GM19351 (cell line): ENCODE results near the gene CDH5.
"Not testable (repeated sequence)": the region's sequence is repeated elsewhere in the genome, so short reads cannot be mapped to it uniquely, and the experiment has no call there.

Source experiments
- ATAC-seq: cut with Tn5 transposase; IDR thresholded peaks from one replicate; pipeline ENCODE4 v1.9.1; 2021; ENCODE audit warnings: mild to moderate bottlenecking, moderate library complexity; ENCODE audit not compliant: unreplicated experiment

The CDH5 gene, protein sequence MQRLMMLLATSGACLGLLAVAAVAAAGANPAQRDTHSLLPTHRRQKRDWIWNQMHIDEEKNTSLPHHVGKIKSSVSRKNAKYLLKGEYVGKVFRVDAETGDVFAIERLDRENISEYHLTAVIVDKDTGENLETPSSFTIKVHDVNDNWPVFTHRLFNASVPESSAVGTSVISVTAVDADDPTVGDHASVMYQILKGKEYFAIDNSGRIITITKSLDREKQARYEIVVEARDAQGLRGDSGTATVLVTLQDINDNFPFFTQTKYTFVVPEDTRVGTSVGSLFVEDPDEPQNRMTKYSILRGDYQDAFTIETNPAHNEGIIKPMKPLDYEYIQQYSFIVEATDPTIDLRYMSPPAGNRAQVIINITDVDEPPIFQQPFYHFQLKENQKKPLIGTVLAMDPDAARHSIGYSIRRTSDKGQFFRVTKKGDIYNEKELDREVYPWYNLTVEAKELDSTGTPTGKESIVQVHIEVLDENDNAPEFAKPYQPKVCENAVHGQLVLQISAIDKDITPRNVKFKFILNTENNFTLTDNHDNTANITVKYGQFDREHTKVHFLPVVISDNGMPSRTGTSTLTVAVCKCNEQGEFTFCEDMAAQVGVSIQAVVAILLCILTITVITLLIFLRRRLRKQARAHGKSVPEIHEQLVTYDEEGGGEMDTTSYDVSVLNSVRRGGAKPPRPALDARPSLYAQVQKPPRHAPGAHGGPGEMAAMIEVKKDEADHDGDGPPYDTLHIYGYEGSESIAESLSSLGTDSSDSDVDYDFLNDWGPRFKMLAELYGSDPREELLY

DNA sequence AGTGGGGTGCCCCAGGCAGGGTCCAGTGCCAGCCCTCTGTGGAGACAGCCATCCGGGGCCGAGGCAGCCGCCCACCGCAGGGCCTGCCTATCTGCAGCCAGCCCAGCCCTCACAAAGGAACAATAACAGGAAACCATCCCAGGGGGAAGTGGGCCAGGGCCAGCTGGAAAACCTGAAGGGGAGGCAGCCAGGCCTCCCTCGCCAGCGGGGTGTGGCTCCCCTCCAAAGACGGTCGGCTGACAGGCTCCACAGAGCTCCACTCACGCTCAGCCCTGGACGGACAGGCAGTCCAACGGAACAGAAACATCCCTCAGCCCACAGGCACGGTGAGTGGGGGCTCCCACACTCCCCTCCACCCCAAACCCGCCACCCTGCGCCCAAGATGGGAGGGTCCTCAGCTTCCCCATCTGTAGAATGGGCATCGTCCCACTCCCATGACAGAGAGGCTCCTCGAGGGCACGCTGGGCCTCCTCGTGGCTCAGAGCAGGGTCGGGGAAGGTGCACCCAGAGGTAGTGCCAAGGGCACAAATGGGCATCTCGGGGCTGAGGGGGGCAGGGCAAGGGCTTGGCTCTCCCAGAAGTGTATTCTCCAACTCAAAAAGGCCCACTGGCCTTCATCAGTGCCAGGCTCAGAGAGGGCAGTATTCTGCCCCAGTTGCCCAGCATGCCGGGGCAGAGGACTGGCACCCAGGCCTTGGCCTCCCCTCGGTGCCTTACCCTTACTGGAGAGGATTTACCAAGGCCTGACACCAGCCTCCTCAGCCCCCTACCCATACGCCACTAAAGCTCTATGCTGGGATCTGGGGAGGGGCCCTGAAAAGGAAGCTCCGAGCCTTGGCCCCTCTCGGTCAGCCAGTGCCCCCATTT is at the start of gene CDH5:
Gene CDH5, plus strand, starts transcription at position 259 of the 867 bp plus-strand sequence. CDS start 12,647 bp downstream, outside the sequence.
- no peak for ATAC-seq

DNA sequence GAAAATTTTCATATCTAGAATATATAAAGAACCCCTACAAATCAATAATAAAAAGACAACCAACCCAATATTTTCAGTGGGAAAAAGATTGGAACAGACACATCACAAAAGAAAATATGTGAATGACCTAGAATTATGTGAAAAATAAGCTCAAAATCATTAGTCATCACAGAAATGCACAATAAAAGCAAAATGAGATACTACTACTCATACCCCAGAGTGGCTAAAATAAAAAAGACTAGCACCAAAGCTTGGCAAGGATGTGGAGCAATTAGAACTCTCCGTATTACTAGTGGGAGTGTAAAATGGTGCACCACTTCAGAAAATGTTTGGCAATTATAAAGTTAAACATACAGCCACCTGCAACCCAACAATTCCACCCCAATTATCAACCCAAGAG is 48.0 kb upstream of the CDH5 start:
- ATAC-seq = no peak

DNA sequence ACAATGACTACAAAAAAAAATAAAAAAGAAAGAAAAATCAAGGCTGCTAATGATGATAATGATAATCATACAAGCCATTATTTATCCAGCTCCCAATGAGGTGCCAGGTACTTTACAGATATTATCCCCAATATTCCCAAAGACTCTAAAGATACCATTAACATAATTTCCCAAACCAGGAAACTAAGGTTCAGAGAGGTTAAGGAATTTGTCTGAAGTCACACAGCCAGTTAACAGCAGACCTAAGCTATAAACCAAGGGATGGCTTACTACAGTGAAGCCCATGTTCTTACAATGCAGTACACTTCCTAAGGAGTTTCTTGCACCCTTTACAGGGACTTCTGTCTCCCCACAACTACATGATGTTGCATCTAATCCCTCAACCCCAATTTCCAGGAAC is 45.7 kb upstream of the CDH5 start:
- no peak for ATAC-seq

DNA sequence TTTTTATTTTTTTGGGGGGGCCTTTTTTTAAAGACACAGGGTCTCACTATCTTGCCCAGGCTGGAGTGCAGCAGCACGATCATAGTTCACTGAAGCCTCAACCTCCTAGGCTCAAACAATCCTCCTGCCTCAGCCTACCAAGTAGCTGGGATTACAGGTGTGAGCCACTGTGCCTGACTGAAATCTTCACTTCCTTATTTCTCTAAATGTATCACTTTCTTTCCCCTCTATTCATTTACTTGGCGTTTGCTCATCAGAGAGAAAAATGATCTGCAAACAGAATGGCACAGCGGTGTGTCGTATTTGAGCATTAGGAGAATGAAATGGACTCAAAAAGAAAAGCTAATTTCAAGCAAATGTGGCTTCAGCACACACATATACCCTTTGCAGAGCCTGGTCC is 44.3 kb upstream of the CDH5 start:
- no peak for ATAC-seq

DNA sequence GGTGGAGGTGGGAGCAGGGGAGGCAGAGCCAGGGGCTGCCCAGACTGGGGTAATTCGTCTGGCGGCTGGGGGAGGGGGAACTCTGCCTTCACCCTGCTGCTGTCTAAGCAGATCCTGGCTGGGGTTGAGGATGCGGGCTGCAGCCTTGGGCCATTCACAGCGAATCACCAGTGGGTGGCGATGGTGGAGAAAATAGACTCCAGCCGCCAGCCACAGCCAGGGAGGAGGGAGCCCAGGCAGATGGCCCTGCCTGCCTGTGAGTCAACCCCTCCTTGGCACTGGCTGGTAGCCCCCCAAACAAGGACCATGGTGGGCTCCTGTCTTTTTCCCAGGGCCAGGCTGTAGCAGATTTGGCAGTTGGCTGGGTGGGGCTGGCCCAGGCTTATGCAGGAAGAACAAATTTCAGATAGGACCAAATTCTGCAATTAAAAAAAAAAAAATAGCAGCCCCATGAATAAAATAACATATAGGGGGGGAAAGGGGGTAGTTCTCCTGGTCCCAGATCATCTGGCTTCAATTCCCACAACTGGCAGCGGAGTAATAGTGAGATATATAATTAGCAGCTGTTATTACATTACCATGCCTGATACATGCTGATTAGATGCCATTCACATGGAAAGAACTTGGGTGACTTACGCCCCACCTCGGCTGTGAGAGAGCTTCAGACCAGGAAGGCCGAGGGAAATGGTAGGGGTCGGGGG is 41.5 kb upstream of the CDH5 start:
- ATAC-seq = no peak

DNA sequence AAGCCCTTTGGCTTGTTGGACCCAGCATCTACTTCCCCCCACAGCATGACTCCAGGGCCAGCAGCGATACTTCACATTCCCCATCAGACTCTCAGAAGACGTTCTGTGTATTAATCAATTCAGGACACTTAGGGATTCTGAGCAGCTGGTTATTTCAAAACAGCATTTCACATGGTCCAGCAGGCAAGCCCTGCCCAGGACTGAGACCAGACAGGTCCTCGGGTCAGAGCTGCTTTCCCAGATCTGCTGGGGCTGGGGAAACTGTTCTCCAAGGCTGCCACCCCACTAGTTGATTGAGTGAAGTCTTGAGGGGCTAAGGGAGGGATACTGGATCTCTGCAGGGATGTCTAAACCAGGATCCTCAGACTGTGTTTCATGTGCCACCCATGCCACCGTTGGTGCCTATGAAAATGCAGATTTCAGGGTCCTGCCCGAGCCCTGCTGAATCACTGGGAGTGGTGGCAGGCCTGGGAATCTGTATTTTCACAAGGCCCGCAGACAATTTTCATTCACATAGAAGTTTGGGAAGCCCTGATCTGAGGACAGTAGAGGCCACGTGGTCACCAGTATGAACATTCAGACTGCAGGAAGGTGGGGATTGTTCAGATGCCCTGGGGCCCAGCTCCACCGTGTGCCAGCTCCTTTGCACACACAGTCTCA is 40.6 kb upstream of the CDH5 start:
- ATAC-seq = no peak

DNA sequence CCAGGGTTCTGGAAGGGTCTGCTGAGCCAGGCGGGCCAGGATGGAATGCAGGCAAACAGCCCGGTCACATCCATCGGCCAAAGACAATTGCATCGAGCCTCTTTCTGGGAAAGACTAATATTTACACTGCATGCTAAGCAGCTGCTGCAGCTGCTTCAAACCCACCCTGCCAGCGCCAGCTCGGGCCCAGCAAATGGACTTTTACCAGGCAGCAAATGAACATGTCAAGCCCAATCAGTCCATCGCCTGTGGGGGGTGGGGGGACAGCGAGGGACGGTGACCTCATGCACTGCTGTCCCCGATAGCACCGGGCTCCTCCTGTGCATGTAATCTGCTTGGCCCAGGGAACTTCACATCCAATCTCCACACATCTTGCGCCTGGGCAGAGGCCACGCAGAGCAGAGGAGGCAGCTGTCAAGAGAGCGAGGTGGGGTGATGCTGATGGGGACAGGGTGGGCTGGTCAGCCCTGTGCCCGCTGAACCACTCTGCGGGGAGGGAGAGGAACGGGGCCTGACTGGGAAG is 39.4 kb upstream of the CDH5 start:
- ATAC-seq = no peak

DNA sequence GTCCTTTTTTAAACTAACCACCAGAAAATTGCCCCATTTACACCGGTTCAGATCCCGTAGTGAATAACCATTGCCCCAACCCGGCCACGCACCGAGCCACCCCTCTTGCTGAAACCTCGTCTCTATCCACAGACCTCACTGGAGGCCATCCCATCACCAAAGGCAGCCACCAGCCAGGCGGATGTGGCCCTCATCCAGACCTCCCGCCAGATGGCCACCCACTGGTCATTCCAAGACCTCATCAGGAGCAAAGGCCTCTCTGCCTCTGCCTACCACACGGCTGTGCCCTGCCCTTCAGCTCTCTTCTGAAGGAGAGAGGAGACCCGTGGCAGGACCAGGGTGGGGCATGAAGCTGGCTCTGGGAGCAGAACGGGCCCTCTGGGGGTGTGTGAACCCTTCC is 38.2 kb upstream of the CDH5 start:
- no peak for ATAC-seq

DNA sequence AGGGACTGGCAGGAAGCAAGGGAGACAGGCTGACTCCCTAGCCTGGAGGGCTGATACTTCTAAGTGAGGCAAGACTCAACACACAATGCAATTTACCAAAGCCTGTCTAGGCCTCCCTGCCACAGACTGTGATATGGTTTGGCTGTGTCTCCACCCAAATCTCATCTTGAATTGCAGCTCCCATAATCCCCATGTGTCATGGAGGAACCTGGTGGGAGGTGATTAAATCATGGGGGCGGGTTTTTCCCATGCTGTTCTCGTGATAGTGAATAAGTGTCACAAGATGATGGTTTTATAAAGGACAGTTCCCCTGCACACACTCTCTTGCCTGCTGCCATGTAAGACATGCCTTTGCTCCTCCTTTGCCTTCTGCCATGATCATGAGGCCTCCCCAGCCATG is 35.0 kb upstream of the CDH5 start:
- ATAC-seq = not testable (repeated sequence)

DNA sequence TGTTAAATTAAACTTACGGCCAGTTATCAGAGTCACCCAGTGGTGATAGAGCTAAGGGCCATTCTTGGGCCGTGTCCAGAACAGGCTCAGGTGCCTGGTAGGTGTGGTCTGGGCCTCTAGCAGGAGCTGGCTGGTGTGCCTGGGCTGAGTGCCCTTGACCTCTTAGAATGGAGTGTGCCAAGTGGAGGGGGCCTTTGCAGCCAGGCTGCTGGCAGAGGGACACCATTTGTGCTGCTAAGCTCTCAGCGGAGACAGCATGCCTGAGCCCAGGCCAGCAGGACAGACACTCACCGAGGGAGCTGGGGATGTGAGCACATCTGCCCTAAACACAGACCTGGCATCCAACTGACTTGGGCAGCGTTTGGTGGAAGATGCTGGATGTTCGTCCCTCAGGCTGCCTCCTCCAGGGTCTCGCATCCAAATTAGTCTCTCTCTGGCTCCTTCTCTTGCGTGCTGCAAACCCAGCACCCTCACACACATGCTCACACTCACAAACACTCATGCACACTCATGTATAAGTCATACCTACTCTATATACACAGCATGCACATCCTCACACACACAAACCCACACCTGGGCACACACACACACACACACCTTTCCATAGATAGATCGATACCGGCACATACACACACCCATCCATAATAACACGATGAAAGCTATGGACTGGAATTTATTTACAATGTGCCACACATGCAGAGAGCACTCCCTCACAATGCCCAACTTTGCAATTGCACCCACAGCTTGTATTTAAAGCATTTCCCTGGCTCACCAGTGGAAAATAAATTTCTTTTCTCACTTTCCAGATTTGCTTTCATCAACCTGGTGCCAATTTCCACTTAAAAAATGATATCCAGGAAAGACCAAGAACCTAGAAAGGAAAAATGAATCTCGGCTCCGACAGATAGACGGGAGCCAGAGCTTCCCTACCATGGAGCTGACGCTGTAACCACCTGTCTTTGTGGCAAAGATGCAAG is 33.6 kb upstream of the CDH5 start:
- ATAC-seq = no peak

DNA sequence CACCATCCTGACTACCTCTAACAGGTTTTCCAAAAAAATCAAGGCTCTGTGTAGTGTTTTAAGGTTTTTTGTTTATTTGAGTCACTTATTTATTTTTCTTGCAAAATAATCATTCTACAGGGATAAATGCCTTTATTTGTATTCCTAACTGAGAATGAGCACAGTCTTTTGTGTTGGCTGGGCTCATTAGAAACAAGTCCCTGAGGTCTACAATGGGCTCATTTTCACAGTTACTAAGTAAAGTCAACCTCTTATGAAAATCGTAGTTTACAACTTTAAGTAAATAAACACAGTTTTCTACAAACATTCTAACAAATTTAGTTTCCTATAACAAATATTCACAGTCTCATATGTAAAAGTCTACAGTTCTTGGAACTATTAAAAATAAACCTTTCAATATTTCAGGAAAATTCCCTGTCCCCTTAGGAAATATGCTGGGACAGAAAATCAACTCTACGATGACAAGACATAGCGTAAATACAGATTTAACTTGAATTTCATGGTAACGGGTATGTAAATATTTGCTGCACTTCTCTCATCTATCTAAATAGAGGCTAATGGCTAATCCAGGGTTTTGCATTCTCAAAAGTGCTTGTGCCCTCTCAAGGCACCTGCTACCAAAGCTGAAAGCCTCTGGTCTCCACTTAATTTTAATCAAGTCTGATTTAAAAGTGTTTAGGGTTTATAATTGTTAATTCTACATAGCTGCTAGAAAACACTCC is 31.5 kb upstream of the CDH5 start:
- no peak for ATAC-seq

DNA sequence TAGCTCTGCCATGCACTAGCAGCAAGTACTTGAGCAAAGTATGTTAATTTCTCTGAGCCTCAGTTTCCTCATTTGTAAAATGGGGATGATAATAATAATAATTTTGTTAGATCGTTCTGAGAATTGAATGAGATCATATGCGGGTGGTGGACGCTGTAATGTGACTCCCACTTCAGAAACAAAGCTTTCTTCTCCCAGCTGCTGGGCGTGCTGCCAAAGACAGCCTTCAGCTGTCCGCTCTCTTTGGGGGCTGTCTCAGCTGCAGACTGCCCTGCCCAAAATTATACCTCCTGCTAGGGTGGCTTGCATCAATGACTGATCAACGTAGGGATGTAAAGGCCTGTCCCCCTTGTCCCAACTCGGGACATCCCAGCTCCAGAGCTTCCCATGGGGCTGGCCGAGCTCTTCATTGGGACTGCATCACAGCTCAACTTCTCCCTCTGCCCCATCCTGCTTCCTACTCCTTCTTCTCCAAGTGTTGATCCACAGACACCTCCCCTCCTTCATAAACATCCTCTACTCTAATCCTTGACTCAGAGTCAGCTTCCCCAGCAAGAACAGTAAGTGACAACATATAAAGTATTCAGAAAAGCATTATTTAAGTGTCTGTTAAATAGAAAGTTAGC is 30.7 kb upstream of the CDH5 start:
- ATAC-seq = no peak

DNA sequence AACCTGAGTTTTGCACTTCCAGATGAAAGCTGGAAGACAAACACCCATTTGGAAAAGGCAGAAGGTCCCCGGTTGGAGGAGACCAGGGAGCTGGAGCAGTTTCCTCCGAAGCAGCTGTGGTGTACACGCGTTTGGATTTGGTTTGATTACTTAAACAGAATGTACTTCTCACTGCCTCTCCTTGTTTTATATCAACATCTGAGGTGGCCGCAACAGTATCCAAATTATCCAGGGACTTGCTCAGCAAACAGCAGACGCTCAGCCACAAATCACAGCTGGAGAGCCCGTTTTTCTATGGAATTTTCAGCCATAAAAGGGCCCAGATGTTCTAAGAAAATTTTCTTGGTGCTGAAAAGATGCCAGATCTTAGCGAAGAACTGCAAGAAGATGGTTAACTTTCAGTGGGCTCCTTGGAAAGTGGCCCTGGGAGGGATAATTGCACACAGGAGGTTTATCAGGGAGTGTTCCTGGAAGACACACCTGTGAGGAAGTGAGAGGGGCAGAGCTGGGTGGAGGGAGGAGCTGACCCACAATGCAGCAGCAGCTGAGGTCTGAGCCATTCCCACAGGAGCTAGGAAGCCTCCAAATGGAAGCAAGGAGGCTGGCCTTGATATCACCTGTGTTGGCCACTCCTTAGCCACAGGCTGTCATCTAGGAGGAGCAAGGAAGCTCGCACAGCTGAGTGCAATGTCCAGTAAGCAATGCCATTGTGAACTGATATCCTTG is 28.9 kb upstream of the CDH5 start:
- no peak for ATAC-seq

DNA sequence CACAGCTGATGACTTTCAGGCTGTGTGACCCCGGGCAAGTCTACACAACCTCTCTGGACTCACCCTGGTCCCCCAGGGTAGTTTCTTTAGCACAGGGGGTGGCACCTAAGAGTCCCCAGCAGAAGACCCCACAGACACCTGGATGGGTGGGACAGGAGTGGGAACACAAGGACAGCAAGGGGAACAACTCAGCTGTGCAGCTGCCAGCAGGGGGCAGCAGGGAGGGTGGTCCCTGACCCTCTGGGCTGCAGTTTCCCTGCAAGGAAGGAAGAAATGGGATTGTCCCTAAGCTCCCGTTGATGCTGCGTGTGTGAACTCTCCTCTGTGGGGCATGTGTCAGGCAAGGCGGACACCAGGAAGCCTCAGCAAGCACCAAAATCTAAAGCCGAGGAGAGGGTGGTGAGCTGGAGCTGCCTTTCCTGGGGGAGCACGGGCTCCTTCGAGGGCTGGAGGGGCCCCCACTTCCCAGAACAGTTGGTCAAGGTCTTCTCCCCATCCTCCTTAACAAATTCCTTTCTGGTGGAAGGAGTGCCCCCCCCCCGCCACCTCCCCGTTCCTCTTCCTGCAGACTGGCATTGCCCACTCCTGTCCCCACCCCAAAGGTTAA is 24.1 kb upstream of the CDH5 start:
- no peak for ATAC-seq

DNA sequence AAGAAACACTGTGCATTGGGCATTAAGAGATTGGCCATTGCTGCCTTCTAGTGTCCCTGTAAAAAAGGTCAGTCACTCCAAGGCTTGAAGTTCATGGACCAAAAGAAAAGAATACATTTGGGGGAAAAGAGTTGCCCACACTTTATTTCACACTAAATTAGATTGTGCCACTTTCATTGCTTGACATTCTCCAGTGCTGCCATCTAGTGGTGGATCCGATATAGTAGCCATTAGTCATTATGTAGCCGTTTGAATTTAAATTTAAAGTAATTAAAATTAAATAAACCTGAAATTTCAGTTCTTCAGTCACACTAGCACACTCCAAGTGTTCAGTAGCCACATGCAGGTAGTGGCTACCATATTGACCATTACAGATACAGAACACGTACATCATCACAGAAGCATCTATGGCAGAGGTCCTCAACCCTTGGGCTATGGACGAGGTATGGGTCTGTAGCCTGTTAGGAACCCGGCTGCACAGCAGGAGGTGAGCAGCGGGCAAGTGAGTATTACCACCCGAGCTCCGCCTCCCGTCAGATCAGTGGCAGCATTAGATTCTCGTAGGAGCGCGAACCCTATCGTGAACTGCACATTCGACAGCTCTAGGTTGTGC is 21.9 kb upstream of the CDH5 start:
- no peak for ATAC-seq

DNA sequence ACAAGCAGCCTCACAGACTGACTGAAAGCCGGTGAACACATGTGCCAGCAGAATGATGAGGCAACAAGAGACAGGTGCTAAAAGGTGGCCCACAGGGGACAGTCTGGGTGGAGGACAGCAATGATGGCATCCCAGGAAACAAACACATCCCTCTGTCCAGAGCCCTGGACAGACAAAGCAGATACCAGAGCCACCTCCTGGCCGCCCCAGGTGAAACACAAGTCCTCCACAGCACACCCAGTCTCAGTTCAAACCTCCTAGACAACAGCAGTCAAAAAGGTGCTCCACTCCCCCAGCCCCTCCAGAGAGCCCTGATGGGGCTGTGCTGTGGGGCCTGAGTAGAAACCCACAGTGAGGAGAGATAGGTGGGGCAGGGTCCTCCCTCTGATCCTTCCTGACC is 20.3 kb upstream of the CDH5 start:
- no peak for ATAC-seq
